ENCODE data around the gene TM9SF2.
"Not testable (repeated sequence)": the region's sequence is repeated elsewhere in the genome, so short reads cannot be mapped to it uniquely, and the experiment has no call there.

The TM9SF2 gene

DNA sequence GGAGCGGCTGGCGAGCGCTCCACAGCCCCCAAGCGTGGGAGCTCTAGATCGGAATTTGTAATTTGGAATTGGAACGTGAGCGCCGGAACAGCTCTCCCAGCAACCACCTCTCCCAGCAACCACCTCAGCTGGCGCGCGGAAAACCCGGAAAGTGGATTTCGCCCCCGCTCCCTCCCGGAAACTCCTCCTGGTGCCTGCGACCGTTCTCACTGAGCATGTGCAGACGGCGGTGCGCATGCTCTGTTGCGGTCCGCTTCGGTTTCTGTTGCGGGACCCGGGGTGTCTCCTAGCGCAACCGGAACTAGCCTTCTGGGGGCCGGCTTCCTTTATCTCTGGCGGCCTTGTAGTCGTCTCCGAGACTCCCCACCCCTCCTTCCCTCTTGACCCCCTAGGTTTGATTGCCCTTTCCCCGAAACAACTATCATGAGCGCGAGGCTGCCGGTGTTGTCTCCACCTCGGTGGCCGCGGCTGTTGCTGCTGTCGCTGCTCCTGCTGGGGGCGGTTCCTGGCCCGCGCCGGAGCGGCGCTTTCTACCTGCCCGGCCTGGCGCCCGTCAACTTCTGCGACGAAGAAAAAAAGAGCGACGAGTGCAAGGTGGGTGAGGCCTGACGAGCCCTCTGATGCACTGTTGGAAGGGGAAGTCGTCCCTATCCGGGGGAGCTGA lies at the start of gene TM9SF2:
Gene TM9SF2 (plus strand): TSS at position 289 of the 664 bp plus-strand sequence. CDS start 135 bp downstream, at position 424.
- DNase-seq (ENCODE audit: low spot score), result peak; percentile 95

DNA sequence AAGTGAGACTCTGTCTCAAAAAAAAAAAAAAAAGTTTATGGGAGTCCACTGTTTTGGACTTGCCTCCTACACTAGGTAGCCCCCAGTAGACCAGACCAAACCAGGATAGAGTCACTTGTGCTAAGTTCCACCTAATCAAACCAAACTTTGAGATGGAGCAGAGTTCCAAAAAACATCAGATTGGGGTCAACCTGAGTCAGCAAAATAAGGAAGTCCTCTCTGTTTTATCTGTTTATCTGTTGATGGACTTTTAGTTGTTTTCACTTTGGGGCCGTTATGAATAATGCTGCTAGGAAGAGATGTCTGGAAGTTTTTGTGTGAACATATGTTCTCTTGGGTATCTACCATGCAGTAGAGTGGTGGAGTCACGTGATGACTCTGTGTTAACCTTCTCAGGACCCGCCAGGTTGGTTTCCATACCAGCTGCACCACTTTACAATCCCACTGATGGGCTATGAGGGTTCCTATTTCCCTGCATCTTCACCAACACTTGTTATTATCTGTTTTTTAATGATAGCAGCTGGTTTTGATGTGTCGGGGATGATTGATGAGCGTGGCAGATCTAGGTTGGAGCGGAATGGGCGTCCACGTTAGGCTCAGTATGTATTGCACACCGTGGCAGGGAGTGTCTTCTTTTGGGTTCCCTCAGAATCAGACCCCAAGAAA lies 46.6 kb upstream of the TM9SF2 start:
- DNase-seq (ENCODE audit: low spot score), result no peak

- no peak for DNase-seq (ENCODE audit: low spot score)
Observed at GRCh38 chr13:99459099-99459850, 42.0 kb upstream of the TM9SF2 start.

DNA sequence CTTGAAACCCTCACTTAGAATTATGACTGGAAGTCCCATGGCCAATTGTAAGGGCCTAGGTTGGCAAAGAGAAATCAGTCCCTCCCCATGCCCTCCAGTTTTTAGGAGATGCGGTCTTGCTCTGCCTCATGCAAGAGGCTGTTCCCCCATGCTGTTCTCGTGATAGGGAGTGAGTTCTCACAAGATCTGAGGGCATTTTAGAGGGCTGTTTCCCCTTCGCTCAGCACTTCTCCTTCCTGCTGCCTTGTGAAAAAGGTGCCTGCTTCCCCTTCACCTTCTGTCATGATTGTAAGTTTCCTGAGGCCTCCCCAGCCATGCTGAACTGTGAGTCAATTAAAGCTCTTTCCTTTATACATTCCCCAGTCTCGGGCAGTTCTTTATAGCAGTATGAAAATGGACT lies 40.5 kb upstream of the TM9SF2 start:
- DNase-seq (ENCODE audit: low spot score), result not testable (repeated sequence)

DNA sequence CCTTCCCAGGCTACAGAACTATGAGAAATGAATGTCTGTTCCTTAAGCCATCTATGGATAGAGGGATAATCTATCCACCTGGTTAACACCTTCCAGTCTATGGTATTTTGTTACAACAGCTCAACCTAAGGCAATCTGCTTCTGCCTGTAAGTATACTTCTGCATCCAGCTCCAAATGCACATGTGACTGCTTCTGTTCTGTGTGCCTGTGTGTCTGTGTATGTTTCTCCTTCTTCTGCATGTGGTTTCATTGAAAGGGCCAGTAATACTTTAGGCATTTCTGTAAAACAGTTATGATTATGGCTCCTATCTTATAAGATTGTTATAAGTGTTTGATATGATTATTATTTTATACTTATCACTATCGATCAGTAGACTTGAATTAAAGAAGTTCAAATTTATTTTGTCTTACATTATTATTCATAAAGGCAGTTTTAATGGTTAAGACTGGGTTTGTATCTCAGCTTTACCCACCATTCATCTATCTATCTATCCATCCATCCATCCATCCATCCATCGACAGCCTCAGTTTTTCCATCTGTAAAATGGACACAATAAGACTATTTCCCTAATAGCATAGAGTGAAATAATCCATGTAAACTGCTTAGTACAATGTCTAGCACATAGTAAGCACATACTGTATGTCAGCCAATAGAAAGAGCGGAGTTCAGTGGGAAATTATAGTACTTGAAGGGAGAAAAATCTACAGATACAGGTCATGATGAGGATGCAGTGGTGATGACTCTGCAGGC lies 37.5 kb upstream of the TM9SF2 start:
- DNase-seq (ENCODE audit: low spot score), result no peak

DNA sequence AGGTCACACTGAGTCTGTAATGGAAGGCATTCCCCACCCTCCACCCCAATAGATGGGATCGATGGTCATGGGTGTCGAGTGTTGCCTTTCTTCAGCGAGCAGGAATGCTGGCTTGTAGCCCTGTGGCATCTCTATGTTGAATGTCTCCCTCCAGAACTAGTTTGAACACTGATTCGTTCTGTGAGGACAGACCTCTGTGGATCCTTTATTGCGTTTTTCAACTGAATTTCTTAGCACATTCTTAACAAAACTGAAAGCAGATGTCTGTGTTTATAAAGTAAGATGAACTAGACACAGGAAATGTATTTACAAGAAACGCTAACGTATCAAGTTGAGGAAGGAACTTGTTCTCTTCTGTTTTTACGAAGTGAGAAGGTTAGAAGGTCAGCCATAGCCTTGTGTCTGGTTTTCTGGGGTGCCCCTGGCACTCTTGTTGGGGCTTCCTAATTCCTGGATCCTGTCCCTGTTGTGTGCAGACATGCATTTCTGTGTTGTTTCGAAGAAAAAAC lies 36.8 kb upstream of the TM9SF2 start:
- DNase-seq (ENCODE audit: low spot score), result peak; percentile 14

DNA sequence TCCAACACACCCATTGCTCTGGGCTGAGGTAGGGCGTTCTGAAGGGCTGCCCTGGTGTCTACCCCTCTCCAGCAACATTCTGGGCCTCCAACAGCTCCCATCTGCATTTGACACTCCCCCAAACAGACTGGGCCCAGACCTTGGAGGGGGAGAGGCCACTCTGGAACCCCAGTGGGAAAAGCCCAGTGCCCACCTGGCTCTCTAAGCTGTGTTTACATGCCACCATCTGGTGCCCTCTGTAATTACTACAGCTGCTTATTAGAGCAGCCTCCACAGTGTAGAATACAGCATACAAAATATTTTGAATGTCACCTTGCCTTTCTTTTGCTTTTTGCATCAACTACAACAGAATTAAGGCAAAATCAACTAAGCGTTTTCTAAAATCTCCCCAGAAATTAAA lies 35.8 kb upstream of the TM9SF2 start:
- no peak for DNase-seq (ENCODE audit: low spot score)

DNA sequence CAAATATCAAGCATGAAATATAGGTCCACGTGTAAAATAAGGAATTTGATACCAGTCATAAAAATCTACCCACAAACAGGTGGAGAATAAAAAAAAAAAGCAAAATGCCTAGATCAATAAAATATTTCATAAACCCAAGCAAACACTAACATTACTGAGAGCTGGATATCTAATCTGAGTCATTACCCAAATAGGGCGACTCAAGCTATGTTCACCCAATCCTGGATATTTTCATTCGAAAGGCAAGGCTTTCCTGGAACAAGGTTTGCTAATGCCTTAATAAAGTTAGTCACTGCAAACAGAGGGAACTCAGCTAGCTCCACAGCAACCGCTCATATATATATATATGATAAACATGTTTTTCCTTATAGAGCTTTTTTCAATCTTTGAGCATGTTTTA lies 33.5 kb upstream of the TM9SF2 start:
- DNase-seq (ENCODE audit: low spot score), result no peak

DNA sequence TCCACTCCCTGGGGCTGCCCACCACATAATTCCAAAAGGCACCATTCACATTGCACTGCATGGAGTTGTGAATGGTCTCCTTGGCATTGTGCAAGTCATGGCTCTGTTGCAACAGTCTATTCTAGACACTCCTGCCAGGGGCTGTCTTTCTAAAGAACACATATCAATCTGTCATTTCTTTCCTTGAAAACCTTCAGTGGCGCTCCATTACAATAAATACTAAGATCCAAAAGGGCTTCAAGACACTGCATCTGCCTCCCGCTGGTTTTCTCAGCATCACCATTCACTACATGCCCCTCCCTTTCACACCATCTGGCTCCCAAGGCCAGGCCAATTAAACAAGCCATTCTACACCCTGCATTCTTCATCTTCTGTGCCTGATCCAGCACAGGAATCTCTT lies 32.2 kb upstream of the TM9SF2 start:
- no peak for DNase-seq (ENCODE audit: low spot score)

DNA sequence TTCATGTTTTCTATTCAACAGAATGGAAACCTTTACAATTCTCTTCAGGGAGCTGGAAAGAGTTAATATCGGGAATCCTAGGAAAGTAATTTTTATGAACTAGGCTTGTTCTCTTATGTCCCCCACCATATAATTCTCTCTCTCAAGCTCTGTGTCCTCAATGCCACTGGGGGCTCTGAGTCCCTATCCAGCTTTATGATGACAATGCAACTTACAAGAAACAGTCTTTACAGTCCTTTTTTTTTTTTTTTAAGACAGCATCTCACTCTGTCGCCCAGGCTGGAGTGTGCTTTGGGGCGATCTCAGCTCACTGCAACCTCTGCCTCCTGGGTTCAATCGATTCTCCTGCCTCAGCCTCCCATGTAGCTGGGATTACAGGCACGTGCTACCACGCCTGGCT lies 31.2 kb upstream of the TM9SF2 start:
- DNase-seq (ENCODE audit: low spot score), result no peak

DNA sequence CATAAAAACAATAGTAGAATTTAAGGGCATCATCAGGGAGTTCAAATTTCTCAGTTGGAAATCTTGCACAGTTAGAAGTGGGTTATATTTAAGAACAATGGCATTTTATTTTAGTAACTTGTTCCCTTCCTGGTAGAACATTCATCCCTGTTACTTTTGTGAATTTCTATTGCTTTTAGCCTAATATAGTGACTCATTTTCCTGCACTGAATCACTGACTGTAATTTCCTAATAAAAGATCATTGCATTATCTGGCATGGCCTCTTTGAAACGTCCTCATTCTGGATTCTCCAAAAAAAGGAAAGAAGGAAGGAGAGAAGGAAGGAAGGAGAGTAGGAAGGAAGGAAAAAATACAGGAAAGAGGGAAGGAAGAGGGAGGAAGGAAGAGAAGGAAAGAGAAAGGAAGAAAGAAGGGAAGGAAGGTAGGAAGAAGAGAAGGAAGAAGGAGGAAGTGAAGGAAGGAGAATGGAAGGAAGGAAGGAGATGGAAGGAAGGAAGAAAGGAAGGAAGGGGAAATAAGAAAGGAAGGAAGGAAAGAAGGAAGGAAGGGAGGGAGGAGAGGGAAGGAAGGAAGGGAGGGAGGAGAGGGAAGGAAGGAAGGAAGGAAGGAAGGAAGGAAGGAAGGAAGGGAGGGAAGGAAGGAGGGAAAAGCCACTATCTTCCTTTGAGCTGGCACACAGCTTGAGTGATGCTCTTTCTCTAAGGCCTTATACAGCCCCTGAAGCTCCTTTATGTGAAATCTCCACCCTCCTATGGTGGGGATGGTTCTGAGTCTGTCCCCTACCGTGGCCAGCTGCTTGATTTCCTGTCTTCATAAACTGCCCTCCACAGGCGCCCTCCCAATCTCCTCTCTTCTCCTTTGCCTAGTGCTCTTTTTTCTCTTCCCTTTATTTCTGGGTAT lies 29.8 kb upstream of the TM9SF2 start:
- no peak for DNase-seq (ENCODE audit: low spot score)

DNA sequence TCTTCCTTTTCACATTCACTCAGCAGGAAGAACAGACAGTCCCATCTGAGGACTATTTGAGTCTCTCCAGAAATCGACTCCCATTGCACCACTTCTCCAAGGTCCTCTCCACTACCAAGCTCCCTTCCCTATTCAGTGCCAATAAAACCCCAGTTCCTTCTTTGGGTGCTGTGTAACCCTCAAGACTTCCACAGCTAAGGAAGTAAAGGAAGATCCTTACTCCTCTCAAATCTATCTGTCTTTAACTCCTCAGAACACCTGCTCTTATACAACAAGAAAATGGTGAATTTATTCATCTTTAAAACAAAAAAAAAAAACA lies 29.2 kb upstream of the TM9SF2 start:
- DNase-seq (ENCODE audit: low spot score), result no peak

GRCh38 chr13:99473515-99473914 lies 27.8 kb upstream of the TM9SF2 start:
- no peak for DNase-seq (ENCODE audit: low spot score)

- DNase-seq (ENCODE audit: low spot score), result no peak
Observed at GRCh38 chr13:99476648-99477047, 24.6 kb upstream of the TM9SF2 start.

DNA sequence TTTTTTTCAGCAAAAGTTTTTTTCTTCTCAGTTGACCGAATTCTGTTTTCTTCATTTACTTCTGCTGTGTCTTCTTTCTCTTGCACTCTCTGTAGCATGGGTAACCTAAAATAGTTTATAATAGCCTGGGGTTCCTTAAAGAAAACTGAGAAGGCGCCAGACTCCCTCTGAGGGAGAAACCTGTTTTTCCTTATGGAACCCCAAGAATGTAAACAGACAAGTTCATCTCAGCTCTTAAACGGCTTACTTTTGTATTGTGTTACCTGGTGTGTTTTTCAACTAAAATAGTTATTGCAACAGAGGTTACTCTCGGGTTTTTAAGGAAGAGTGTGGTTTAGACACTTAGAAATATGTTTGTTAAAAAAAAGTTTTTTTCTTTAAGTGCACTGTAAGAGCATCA lies 23.8 kb upstream of the TM9SF2 start:
- no peak for DNase-seq (ENCODE audit: low spot score)

DNA sequence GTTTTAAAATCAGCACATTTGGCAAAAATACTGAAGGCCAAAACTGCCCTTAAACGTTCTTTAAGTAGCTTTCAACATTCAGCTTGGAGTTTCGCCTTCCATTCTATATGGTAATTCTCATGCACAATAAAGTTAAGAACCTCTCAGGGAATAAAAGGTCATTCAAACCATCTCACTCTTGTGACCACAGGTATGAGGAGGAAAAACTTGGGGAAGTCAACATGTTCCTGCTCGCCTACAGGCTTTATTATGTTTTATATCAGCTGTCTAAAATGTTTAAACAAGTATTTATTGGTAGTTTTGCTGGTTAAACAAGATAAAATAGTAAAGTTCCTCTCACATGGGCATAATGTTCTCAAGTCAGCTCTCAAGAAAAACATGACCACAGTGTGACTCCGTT lies 19.9 kb upstream of the TM9SF2 start:
- no peak for DNase-seq (ENCODE audit: low spot score)

DNA sequence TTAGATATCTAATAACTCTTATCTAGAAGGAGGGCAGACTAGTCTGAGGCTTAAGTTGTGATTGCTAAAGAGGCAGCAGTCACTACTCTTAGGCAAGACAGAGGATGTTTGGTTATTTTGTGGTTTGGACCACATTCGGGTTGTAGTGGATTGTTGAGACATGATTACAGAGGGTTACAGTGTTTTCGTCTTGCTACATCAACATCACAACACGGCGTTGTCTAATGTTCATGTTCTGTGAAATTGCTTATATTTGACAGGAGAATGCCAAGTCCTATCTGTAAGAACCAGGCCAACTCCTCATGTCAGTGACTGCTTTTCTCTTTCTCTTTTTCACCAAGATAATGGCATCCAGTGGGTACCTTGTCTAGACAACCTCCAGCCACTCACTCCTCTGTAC lies 16.8 kb upstream of the TM9SF2 start:
- no peak for DNase-seq (ENCODE audit: low spot score)

- DNase-seq (ENCODE audit: low spot score), result no peak
Observed at GRCh38 chr13:99486996-99487395, 14.3 kb upstream of the TM9SF2 start.

DNA sequence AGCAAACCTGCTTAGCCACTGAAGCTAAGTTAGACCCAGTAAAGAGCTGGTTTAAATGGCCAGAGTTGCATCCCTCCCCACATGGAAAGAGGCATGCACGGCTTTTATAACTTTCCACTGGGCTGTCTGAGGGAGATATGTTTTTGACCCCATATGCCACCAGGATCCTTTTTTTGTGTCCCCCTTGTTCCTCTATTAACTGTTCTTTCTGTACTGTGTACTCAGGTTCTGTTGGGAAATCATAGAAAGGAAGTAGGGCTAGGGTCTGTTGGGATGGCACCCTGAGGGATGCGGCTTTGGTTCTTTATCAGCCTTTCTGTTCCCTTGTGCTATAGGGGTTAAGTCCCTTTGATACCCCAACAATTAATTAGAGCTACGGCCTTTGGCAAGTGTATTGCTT lies 12.2 kb upstream of the TM9SF2 start:
- no peak for DNase-seq (ENCODE audit: low spot score)

GRCh38 chr13:99491750-99492149 lies 9.5 kb upstream of the TM9SF2 start:
- DNase-seq (ENCODE audit: low spot score), result not testable (repeated sequence)

GRCh38 chr13:99495466-99496183 lies 5.6 kb upstream of the TM9SF2 start:
- DNase-seq (ENCODE audit: low spot score), result no peak
